ENCODE results near the gene NAT9. TPM values are rescaled to one million over a fixed set of nuclear protein-coding genes. Genes with fewer than 3 reads are reported as not detected.

Gene NAT9, protein sequence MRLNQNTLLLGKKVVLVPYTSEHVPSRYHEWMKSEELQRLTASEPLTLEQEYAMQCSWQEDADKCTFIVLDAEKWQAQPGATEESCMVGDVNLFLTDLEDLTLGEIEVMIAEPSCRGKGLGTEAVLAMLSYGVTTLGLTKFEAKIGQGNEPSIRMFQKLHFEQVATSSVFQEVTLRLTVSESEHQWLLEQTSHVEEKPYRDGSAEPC
- total RNA-seq (2014; rRNA removed; shearing (Covaris generic)), result 44.6 and 47.7 TPM in 2 replicates

DNA sequence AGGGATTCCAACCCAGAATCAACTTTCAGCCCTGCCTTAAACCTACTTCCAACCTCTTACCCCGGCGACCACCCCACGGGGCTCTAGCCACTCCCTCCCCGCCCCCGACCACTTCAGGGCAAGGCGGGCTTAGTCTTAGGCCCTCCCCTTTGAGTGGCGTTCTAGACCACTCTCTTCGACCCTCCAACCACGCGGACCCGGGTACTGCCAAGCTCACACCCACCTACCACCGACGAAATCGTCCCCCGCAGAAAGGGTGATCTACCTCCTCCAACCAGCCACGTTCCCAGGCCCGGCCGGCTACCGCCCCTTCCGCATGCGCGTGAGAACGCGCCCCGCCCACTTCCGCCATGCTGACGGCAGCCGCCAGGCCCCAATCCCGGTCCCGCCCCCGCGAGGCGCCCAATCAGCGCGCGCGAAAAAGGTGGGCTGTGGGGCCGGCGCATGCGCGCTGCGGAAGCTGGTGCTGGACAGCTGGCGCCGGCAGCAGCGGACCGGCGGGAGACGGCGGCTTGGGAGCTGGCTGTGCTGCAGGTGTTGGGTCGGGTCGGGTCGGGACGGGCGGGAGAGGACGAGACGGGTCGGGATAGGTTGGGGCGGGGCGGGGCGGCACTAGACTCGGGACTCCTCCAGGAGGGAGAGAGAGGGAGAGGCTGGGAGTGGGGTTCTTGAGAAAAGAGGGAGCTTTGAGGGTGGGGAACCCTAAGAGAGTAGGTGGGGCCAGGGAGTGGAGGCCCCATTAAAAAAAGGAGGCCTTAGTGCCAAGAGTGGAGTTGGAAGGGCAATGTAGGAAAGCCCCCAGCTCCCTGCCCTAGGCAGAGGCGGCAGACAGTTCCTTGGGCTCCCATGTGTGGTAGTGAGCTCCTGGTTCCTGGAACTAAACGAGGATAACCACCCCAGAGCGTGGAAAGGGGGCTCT lies at the start of gene NAT9:
Gene NAT9 (minus strand): TSS at position 302 of the 919 bp plus-strand sequence. CDS start 647 bp downstream, outside the sequence.

GRCh38 chr17:74748529-74749278 lies 27.4 kb downstream of the NAT9 start, which contains the start of gene NHERF1:
Gene NHERF1, plus strand, starts transcription at chr17:74748628. Its CDS starts 219 bp downstream, at chr17:74748847.

GRCh38 chr17:74736513-74737298 lies 39.4 kb downstream of the NAT9 start, which contains the start of gene RAB37:
Gene RAB37, plus strand, starts transcription at chr17:74737256. Its CDS starts 17 bp downstream, at chr17:74737273.

Other genes starting within 250 kb of the NAT9 start
- not detected in 2 replicates for gene CD300LB, start 244.9 kb downstream of the NAT9 start, total RNA-seq (2014; rRNA removed; shearing (Covaris generic))
- gene CD300C, start 230.2 kb downstream of the NAT9 start, total RNA-seq (2014; rRNA removed; shearing (Covaris generic)), result not detected in 2 replicates
- gene CD300H, start 208.8 kb downstream of the NAT9 start, total RNA-seq (2014; rRNA removed; shearing (Covaris generic)), result not detected in 2 replicates
- not detected in 2 replicates for gene CD300LD, start 184.1 kb downstream of the NAT9 start, total RNA-seq (2014; rRNA removed; shearing (Covaris generic))
- gene CD300E, start 152.6 kb downstream of the NAT9 start, total RNA-seq (2014; rRNA removed; shearing (Covaris generic)), result not detected in 2 replicates
- gene CD300LF, start 63.4 kb downstream of the NAT9 start, total RNA-seq (2014; rRNA removed; shearing (Covaris generic)), result not detected in 2 replicates
- 0.04 TPM in 1 of 2 replicates, not detected in the other for gene RAB37, start 39.1 kb downstream of the NAT9 start, total RNA-seq (2014; rRNA removed; shearing (Covaris generic))
- 19.8 and 25.8 TPM in 2 replicates for gene NHERF1, start 27.7 kb downstream of the NAT9 start, total RNA-seq (2014; rRNA removed; shearing (Covaris generic))
- not detected in 2 replicates for gene GRIN2C, start 83.5 kb upstream of the NAT9 start, total RNA-seq (2014; rRNA removed; shearing (Covaris generic))
- gene FDXR, start 96.6 kb upstream of the NAT9 start, total RNA-seq (2014; rRNA removed; shearing (Covaris generic)), result 18.9 and 21.4 TPM in 2 replicates
- gene FADS6, start 117.3 kb upstream of the NAT9 start, total RNA-seq (2014; rRNA removed; shearing (Covaris generic)), result not detected in 2 replicates
- not detected in 2 replicates for gene USH1G, start 146.9 kb upstream of the NAT9 start, total RNA-seq (2014; rRNA removed; shearing (Covaris generic))
- not detected in 2 replicates for gene OTOP2, start 147.9 kb upstream of the NAT9 start, total RNA-seq (2014; rRNA removed; shearing (Covaris generic))
- gene OTOP3, start 159.6 kb upstream of the NAT9 start, total RNA-seq (2014; rRNA removed; shearing (Covaris generic)), result not detected in 2 replicates
- gene HID1, start 196.4 kb upstream of the NAT9 start, total RNA-seq (2014; rRNA removed; shearing (Covaris generic)), result 1.7 and 3.0 TPM in 2 replicates
- gene CDR2L, start 211.3 kb upstream of the NAT9 start, total RNA-seq (2014; rRNA removed; shearing (Covaris generic)), result 5.5 and 5.7 TPM in 2 replicates
- gene MRPL58, start 236.3 kb upstream of the NAT9 start, total RNA-seq (2014; rRNA removed; shearing (Covaris generic)), result 81.3 and 81.6 TPM in 2 replicates

All from A375 (cell line).